Measurements from ENCODE around the gene TSR1. TPM values are rescaled to one million over a fixed set of nuclear protein-coding genes. Genes with fewer than 3 reads are reported as not detected.
A peak's percentile ranks its signal among the peaks of the same experiment; 100 is the strongest.

TSR1 gene
- total RNA-seq = 35.3 TPM

GRCh38 chr17:2336215-2336851, at the start of gene TSR1:
Gene TSR1, minus strand, starts transcription at chr17:2336457. Its CDS starts 30 bp downstream, at chr17:2336427.

GRCh38 chr17:2336852-2337543, 741 bp upstream of the TSR1 start, which contains the start of gene SGSM2:
Gene SGSM2, plus strand, starts transcription at chr17:2337501. Its CDS starts 188 bp downstream, at chr17:2337689.

DNA sequence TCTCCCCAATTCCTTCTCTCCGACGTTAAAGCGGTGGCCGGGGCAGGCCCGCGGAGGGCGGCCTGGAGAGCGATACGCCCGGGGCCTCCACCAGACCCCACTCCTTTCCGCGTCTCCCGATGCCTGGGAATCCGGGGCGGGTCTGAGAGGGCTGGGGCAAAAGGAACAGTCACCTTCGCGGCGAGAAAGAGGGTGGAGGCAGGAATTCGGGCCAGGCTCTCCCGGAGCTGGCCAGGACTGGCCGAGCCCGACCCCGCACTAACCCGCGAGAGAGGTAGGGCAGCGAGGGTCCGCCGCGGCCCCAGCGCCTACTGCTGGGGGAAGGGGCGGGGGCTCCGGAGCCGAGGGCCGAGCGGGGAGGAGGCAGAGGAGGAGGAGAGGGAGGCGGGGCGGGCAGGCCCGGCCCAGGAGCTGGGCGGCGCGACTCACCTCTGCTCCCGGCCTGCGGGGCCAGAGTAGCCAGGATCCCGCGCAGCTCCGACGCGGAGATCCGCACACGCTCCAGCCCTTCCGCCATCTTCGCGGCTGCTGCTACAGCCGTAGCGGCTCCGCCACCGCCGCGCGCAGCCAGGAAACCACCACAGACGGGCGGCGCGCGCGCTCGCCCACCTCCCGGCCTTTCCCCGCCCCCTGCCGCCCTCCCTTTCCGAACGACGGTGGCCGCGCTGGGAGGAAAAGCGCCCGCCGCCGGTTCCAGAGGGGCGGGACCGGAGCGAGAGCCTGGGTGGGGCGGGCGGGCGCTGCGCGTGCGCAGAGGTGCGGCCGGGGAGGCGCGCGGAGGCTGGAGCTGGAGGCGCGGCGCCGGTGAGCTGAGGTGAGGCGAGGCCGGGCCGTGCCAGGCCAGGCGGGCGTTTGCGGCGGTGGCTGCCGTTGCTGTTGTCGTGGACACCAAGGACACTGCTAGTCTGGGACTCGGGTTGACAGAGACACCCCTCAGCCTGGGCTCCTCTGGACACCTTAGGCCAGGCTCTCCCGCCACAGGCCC, 32.8 kb downstream of the TSR1 start, which contains the start of the genes SMG6 and SRR:
SMG6 (minus strand) TSS at position 582 of the 985 bp plus-strand sequence; CDS start at position 517, 65 bp downstream.
SRR (plus strand) TSS at position 747 of the 985 bp plus-strand sequence. CDS start 11,611 bp downstream, outside the sequence.

Small RNA genes lying within 50 kb of the gene (small RNA-seq; reads per million reads assigned to genes)
- gene AC006435.3 (not detected), gene SNORD91A (351 reads per million, percentile 98 among the genes with 10 or more reads in this experiment), gene SNORD91B (77.1 reads per million, percentile 97 among the genes with 10 or more reads in this experiment)

Other genes starting within 250 kb of the TSR1 start
- 18.7 TPM for gene SMG6, start 32.7 kb downstream of the TSR1 start, total RNA-seq
- 51.9 TPM for gene SRR, start 32.5 kb downstream of the TSR1 start, total RNA-seq
- gene SGSM2, start 1.0 kb upstream of the TSR1 start, total RNA-seq = 87.0 TPM
- 12.2 TPM for gene MNT, start 64.6 kb upstream of the TSR1 start, total RNA-seq
- 16.4 TPM for gene METTL16, start 175.4 kb upstream of the TSR1 start, total RNA-seq

All from diencephalon (tissue), 1 donor.